ENCODE data around the gene TUG1.

The TUG1 gene

DNA sequence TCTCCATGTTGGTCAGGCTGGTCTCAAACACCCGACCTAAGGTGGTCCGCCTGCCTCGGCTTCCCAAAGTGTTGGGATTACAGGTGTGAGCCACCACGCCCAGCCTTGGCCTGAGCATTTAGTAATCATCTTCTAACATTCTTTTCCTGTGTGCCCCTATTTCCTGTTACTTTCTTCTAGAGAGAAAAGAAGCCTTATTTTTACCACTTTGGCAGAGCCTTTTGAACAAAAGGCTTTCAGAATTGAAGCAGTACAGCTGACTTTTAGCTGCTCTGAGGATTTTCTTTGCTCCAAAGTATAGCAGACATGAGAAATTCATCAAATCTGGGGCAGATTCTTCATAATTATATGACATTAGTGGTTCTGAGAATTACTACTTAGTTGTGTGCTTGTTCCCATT, 13.9 kb upstream of the TUG1 start:
- no peak for TF ChIP-seq EGR1 (IDR thresholded peaks at IDR 0.05)
- TF ChIP-seq USF1 (IDR thresholded peaks at IDR 0.05): no peak
- no peak for TF ChIP-seq TAF1 (IDR thresholded peaks at IDR 0.05; ENCODE audit: low read depth)
- no peak for TF ChIP-seq CREB1 (IDR thresholded peaks at IDR 0.05; ENCODE audit: low read depth)
- no peak for TF ChIP-seq EP300 (IDR thresholded peaks at IDR 0.05; ENCODE audit: borderline replicate concordance)
- no peak for TF ChIP-seq FOXM1 (IDR thresholded peaks at IDR 0.05; ENCODE audit: borderline replicate concordance, low read depth)
- TF ChIP-seq TEAD4 (IDR thresholded peaks at IDR 0.05): no peak
- no peak for TF ChIP-seq CEBPB (IDR thresholded peaks at IDR 0.05)
- TF ChIP-seq REST (IDR thresholded peaks at IDR 0.05; ENCODE audit: low read depth): no peak
- no peak for TF ChIP-seq TCF12 (IDR thresholded peaks at IDR 0.05; ENCODE audit: low read depth)
- no peak for TF ChIP-seq YY1 (IDR thresholded peaks at IDR 0.05; ENCODE audit: low read depth)
- no peak for TF ChIP-seq ZBTB7A (IDR thresholded peaks at IDR 0.05; ENCODE audit: low read depth)
- TF ChIP-seq, protein P1, sequence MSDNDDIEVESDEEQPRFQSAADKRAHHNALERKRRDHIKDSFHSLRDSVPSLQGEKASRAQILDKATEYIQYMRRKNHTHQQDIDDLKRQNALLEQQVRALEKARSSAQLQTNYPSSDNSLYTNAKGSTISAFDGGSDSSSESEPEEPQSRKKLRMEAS (IDR thresholded peaks at IDR 0.05): no peak
- TF ChIP-seq RAD21 (IDR thresholded peaks at IDR 0.05; ENCODE audit: low read depth): no peak
- no peak for TF ChIP-seq NFIC (IDR thresholded peaks at IDR 0.05)

DNA sequence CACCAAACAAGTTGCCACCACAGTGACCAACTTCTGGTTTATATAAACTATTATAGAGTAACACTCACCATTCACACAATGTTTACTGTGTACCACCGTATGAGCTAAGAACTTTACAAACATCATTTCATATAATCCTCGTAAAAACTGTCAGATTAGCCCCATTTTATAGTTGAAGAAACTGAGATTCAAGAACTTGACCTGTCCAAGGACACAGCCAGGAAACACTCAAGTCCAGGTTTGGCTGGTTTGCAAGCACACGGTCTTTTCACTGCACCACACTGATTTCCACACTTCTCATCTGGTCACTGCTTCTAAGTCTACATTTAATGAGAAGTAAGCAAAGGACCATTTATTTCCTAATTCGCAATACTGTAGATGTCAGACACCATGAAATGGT, 4.2 kb upstream of the TUG1 start:
- TF ChIP-seq REST (IDR thresholded peaks at IDR 0.05; ENCODE audit: low read depth): no peak
- no peak for TF ChIP-seq NFIC (IDR thresholded peaks at IDR 0.05)
- no peak for TF ChIP-seq CEBPB (IDR thresholded peaks at IDR 0.05)
- no peak for TF ChIP-seq ZBTB7A (IDR thresholded peaks at IDR 0.05; ENCODE audit: low read depth)
- TF ChIP-seq YY1 (IDR thresholded peaks at IDR 0.05; ENCODE audit: low read depth): no peak
- TF ChIP-seq, protein P1 (IDR thresholded peaks at IDR 0.05): no peak
- TF ChIP-seq EP300 (IDR thresholded peaks at IDR 0.05; ENCODE audit: borderline replicate concordance): no peak
- TF ChIP-seq RAD21 (IDR thresholded peaks at IDR 0.05; ENCODE audit: low read depth): no peak
- no peak for TF ChIP-seq TAF1 (IDR thresholded peaks at IDR 0.05; ENCODE audit: low read depth)
- no peak for TF ChIP-seq TEAD4 (IDR thresholded peaks at IDR 0.05)
- no peak for TF ChIP-seq USF1 (IDR thresholded peaks at IDR 0.05)
- TF ChIP-seq EGR1 (IDR thresholded peaks at IDR 0.05): no peak
- TF ChIP-seq FOXM1 (IDR thresholded peaks at IDR 0.05; ENCODE audit: borderline replicate concordance, low read depth): no peak
- no peak for TF ChIP-seq TCF12 (IDR thresholded peaks at IDR 0.05; ENCODE audit: low read depth)
- no peak for TF ChIP-seq CREB1 (IDR thresholded peaks at IDR 0.05; ENCODE audit: low read depth)

GRCh38 chr22:30968015-30968923, 796 bp upstream of the TUG1 start, which contains the start of gene MORC2:
Gene MORC2 (minus strand): TSS chr22:30968774. CDS start chr22:30967889, 885 bp downstream.
- TF ChIP-seq EGR1 (IDR thresholded peaks at IDR 0.05) (0 out of 2 replicates have a peak, but pooled peaks have one; percentile 19), CEBPB (IDR thresholded peaks at IDR 0.05) (0 out of 2 replicates have a peak, but pooled peaks have one; percentile 12), TAF1 (IDR thresholded peaks at IDR 0.05; ENCODE audit: low read depth) (peak; percentile 37; the same call in 1 of the 2 replicates), EP300 (IDR thresholded peaks at IDR 0.05; ENCODE audit: borderline replicate concordance) (no peak; the same call in 1 of the 2 replicates), USF1 (IDR thresholded peaks at IDR 0.05) (peak; percentile 71), REST (IDR thresholded peaks at IDR 0.05; ENCODE audit: low read depth) (0 out of 2 replicates have a peak, but pooled peaks have one; percentile 7)
- TF ChIP-seq, protein P1 (IDR thresholded peaks at IDR 0.05): no peak; the same call in 1 of the 2 replicates

Data from Ishikawa (cell line).